HepG2 (cell line): ENCODE measurements around the gene BCL2L2. TPM values are rescaled to one million over a fixed set of nuclear protein-coding genes. Genes with fewer than 3 reads are reported as not detected.

Experiments
- HNRNPL ChIP-seq: fragments of 200-400 bp; formaldehyde crosslinking; IDR thresholded peaks from 2 replicates; pipeline ENCODE4 v1.6.1; 2017; ENCODE audit warnings: mild to moderate bottlenecking, low read depth, low read length
- KDM4B ChIP-seq: sonication (generic); formaldehyde crosslinking; IDR thresholded peaks from 2 replicates; pipeline ENCODE4 v1.4.0; 2020; ENCODE audit warnings: missing genetic modification reagents
- KLF6 ChIP-seq: IDR thresholded peaks from 2 replicates; pipeline ENCODE4 v1.8.0; 2016; ENCODE audit warnings: missing biosample characterization, missing genetic modification reagents
- MIXL1 ChIP-seq: IDR thresholded peaks from 2 replicates; pipeline ENCODE4 v1.6.1; 2016
- NAIF1 ChIP-seq: sonication (generic); formaldehyde crosslinking; IDR thresholded peaks from 2 replicates; pipeline ENCODE4 v1.5.0; 2020; ENCODE audit warnings: mild to moderate bottlenecking, missing genetic modification reagents, borderline replicate concordance
- NFE2L1 ChIP-seq: sonication (generic); formaldehyde crosslinking; IDR thresholded peaks from 2 replicates; pipeline ENCODE4 v1.4.0; 2020; ENCODE audit warnings: missing genetic modification reagents, mild to moderate bottlenecking, borderline replicate concordance
- NR2F6 ChIP-seq, 2 experiments: IDR thresholded peaks; 2 replicates each; pipeline ENCODE4 v1.6.1; 2016; ENCODE audit warnings: antibody characterized with exemption in 1 of 2, mild to moderate bottlenecking in 1 of 2
- POLR2AphosphoS5 ChIP-seq: IDR thresholded peaks from 2 replicates; pipeline ENCODE4 v1.6.1; 2012; ENCODE audit warnings: low read depth, low read length
- SAP130 ChIP-seq: IDR thresholded peaks from 2 replicates; pipeline ENCODE4 v1.6.1; 2016; ENCODE audit warnings: low read depth
- SSRP1 ChIP-seq: IDR thresholded peaks from 2 replicates; pipeline ENCODE4 v1.6.1; 2016; ENCODE audit warnings: control low read depth
- STAT5B ChIP-seq: sonication (generic); formaldehyde crosslinking; IDR thresholded peaks from 2 replicates; pipeline ENCODE4 v1.4.0; 2020; ENCODE audit warnings: missing genetic modification reagents
- ZBTB7B ChIP-seq: sonication (generic); formaldehyde crosslinking; IDR thresholded peaks from 2 replicates; pipeline ENCODE4 v1.4.0; 2020; ENCODE audit warnings: missing genetic modification reagents
- ZFY ChIP-seq: sonication (generic); formaldehyde crosslinking; IDR thresholded peaks from 2 replicates; pipeline ENCODE4 v1.4.0; 2020; ENCODE audit warnings: missing genetic modification reagents
- ZNF207 ChIP-seq: fragments of 450-650 bp; IDR thresholded peaks from 2 replicates; pipeline ENCODE4 v1.6.1; 2016; ENCODE audit warnings: antibody characterized with exemption, borderline replicate concordance
- ZNF496 ChIP-seq: sonication (generic); formaldehyde crosslinking; IDR thresholded peaks from 2 replicates; pipeline ENCODE4 v1.8.1; 2023; ENCODE audit warnings: mild to moderate bottlenecking, moderate library complexity, missing genetic modification reagents; ENCODE audit not compliant: insufficient replicate concordance
- ZNF562 ChIP-seq: sonication (generic); formaldehyde crosslinking; IDR thresholded peaks from 2 replicates; pipeline ENCODE4 v1.8.0; 2022; ENCODE audit warnings: missing genetic modification reagents, borderline replicate concordance
- ZNF670 ChIP-seq: sonication (generic); formaldehyde crosslinking; IDR thresholded peaks from 2 replicates; pipeline ENCODE4 v1.8.0; 2022; ENCODE audit warnings: mild to moderate bottlenecking, missing genetic modification reagents, borderline replicate concordance
- ZNF83 ChIP-seq: sonication (generic); formaldehyde crosslinking; IDR thresholded peaks from 2 replicates; pipeline ENCODE4 v1.4.0; 2020; ENCODE audit warnings: missing genetic modification reagents, mild to moderate bottlenecking, borderline replicate concordance
- ZSCAN29 ChIP-seq: sonication (generic); formaldehyde crosslinking; conservative IDR thresholded peaks from 2 replicates; pipeline ENCODE4 v1.4.0; 2020; ENCODE audit warnings: mild to moderate bottlenecking, missing genetic modification reagents
- polyA plus RNA-seq, 8 experiments: library from polyadenylated mRNA; depleted of rRNA in 3 of 8; stranded (reverse) in 7 of 8; unstranded in 1 of 8; fragments of >200 nt; fragmentation: Illumina TruSeq in 4 of 8; extraction: Trizol in 4 of 8; gene quantifications; 2 replicates each; pipeline versions ENCODE4 v1.2.1 to v1.2.3, GENCODE V29; 2011 to 2016; ENCODE audit warnings: low read depth in 4 of 8, missing spikeins in 1 of 8, mixed read lengths in 1 of 8; ENCODE audit not compliant: insufficient read depth in 1 of 8
- total RNA-seq, 5 experiments: library from RNA; depleted of rRNA; stranded (reverse); fragments of >200 nt; fragmentation: Illumina TruSeq; extraction: Trizol; gene quantifications; 2 replicates each; pipeline ENCODE4 v1.2.3, GENCODE V29; 2016; ENCODE audit warnings: low read depth in 1 of 5
- TF ChIP-seq, protein P1 (sequence below): sonication (generic); formaldehyde crosslinking; IDR thresholded peaks from 2 replicates; pipeline ENCODE4 v1.4.0; 2020; ENCODE audit warnings: low read depth, mild to moderate bottlenecking, missing genetic modification reagents
- TF ChIP-seq, protein P2 (sequence below): sonication (generic); formaldehyde crosslinking; IDR thresholded peaks from 2 replicates; pipeline ENCODE4 v1.9.0; 2021; ENCODE audit warnings: missing genetic modification reagents, mild to moderate bottlenecking, borderline replicate concordance
- TF ChIP-seq, protein P3 (sequence below): sonication (generic); formaldehyde crosslinking; IDR thresholded peaks from 2 replicates; pipeline ENCODE4 v1.5.0; 2020; ENCODE audit warnings: missing genetic modification reagents, mild to moderate bottlenecking, borderline replicate concordance
- TF ChIP-seq, protein P4 (sequence below): sonication (generic); formaldehyde crosslinking; IDR thresholded peaks from 2 replicates; pipeline ENCODE4 v1.4.0; 2020; ENCODE audit warnings: missing genetic modification reagents; ENCODE audit errors: not compliant biosample characterization
- TF ChIP-seq, protein P5 (sequence below): sonication (generic); formaldehyde crosslinking; IDR thresholded peaks from 2 replicates; pipeline ENCODE4 v1.4.0; 2020; ENCODE audit warnings: missing genetic modification reagents

The BCL2L2 gene
- total and polyA plus RNA-seq, 2 of the 13 experiments (the other 11 are each of a cell fraction or from before 2014, with no cell fraction given) = 28.1 to 49.8 TPM

DNA sequence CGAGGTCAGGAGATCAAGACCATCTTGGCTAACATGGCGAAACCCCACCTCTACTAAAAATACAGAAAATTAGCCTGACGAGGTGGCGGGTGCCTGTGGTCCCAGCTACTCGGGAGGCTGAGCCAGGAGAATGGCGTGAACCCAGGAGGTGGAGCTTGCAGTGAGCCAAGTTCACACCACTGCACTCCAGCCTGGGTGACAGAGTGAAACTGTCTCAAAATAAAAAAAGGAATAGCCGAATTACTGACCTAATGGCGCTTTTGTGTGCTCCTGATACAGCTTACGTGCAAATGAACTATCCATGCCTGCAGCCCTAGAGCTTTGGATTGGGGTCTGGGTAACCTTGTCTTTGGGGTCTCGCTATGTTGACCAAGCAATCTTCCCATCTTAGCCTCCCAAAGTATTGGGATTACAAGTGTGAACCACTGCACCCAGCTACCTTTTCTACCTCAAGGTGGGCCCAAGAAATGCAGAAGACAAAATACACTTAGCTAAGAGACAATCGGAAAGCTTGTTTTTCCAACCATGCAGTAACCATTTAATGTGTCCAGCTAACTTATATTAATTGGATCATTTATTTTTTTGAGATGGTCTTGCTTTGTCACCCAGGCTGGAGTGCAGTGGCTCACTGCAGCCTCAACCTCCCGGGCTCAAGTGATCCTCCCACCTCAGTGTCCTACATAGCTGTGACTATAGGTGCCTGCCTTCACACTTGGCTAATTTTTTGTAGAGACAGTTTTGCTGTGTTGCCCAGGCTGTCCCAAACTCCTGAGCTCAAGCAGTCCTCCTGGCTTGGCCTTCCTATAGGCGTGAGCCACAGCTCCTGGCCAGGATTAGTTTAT, 20.1 kb downstream of the BCL2L2 start (continued):
- TF ChIP-seq NFE2L1 (CRISPR knock-in tag) (no peak), ZNF207 (no peak), KDM4B (CRISPR knock-in tag) (no peak), ZNF562 (CRISPR knock-in tag) (no peak), SAP130 (CRISPR knock-in tag) (no peak), NR2F6 (IDR thresholded peaks at IDR 0.05) (no peak), NR2F6 (CRISPR knock-in tag; IDR thresholded peaks at IDR 0.05) (peak; percentile 15; the same call in 1 of the 2 replicates), NAIF1 (CRISPR knock-in tag) (no peak), SSRP1 (CRISPR knock-in tag) (peak; percentile 93; the same call in 1 of the 2 replicates), STAT5B (no peak), ZFY (CRISPR knock-in tag) (peak; percentile 50; the same call in 1 of the 2 replicates), ZSCAN29 (CRISPR knock-in tag) (no peak), KLF6 (CRISPR knock-in tag) (no peak; the same call in 1 of the 2 replicates), POLR2AphosphoS5 (peak; percentile 81), ZNF670 (CRISPR knock-in tag) (no peak), ZBTB7B (CRISPR knock-in tag) (no peak), ZNF83 (CRISPR knock-in tag) (no peak), MIXL1 (0 out of 2 replicates have a peak, but pooled peaks have one; percentile 5), ZNF496 (CRISPR knock-in tag) (no peak), HNRNPL (no peak)
- TF ChIP-seq, protein P1, sequence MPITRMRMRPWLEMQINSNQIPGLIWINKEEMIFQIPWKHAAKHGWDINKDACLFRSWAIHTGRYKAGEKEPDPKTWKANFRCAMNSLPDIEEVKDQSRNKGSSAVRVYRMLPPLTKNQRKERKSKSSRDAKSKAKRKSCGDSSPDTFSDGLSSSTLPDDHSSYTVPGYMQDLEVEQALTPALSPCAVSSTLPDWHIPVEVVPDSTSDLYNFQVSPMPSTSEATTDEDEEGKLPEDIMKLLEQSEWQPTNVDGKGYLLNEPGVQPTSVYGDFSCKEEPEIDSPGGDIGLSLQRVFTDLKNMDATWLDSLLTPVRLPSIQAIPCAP (CRISPR knock-in tag) = no peak
- TF ChIP-seq, protein P2, sequence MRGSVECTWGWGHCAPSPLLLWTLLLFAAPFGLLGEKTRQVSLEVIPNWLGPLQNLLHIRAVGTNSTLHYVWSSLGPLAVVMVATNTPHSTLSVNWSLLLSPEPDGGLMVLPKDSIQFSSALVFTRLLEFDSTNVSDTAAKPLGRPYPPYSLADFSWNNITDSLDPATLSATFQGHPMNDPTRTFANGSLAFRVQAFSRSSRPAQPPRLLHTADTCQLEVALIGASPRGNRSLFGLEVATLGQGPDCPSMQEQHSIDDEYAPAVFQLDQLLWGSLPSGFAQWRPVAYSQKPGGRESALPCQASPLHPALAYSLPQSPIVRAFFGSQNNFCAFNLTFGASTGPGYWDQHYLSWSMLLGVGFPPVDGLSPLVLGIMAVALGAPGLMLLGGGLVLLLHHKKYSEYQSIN (CRISPR knock-in tag) = no peak
- TF ChIP-seq, protein P3, sequence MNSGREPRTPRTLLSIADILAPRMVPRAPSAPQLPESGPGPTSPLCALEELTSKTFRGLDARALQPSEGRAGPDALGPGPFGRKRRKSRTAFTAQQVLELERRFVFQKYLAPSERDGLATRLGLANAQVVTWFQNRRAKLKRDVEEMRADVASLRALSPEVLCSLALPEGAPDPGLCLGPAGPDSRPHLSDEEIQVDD (CRISPR knock-in tag) = 0 out of 2 replicates have a peak, but pooled peaks have one; percentile 48
- TF ChIP-seq, protein P4, sequence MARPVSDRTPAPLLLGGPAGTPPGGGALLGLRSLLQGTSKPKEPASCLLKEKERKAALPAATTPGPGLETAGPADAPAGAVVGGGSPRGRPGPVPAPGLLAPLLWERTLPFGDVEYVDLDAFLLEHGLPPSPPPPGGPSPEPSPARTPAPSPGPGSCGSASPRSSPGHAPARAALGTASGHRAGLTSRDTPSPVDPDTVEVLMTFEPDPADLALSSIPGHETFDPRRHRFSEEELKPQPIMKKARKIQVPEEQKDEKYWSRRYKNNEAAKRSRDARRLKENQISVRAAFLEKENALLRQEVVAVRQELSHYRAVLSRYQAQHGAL (CRISPR knock-in tag) = no peak
- TF ChIP-seq, protein P5, sequence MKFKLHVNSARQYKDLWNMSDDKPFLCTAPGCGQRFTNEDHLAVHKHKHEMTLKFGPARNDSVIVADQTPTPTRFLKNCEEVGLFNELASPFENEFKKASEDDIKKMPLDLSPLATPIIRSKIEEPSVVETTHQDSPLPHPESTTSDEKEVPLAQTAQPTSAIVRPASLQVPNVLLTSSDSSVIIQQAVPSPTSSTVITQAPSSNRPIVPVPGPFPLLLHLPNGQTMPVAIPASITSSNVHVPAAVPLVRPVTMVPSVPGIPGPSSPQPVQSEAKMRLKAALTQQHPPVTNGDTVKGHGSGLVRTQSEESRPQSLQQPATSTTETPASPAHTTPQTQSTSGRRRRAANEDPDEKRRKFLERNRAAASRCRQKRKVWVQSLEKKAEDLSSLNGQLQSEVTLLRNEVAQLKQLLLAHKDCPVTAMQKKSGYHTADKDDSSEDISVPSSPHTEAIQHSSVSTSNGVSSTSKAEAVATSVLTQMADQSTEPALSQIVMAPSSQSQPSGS (CRISPR knock-in tag) = no peak
